ENCODE measurements around the gene CTNNA3. TPM values are rescaled to one million over a fixed set of nuclear protein-coding genes. Genes with fewer than 3 reads are reported as not detected.

CTNNA3 gene
- total and polyA plus RNA-seq, 2 donors (not counting 3 experiments of a cell fraction or from before 2014, with no cell fraction given), result not detected

DNA sequence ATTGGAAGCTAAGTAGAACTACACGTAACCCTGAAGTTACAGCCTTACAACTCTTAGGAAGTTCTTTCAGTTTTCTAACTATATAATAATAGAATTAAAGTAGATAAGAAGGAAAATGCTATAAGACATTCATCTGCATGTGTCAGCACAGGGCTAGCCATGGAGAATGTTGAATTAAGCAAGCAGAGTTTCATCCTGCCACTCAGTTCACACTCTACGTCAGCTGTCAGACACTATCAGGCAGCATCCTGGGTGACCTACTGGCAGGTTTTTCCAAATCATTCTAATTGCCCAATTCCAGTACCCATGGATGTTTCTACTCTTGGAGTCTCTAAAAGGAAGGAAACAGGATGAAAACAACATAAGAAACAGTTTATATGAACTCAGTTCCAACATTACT lies 815.2 kb downstream of the CTNNA3 start:
- FAIRE-seq, result no peak
- Histone ChIP-seq H3K9ac (replicated peaks; ENCODE audit: extremely low read depth, insufficient read depth, low read length) (no peak overlapping the region), H3K4me1 (ENCODE audit: control insufficient read depth, extremely low read depth, insufficient read depth, low read length) (no peaks in the 10 kb centered on the region), H2AFZ (ENCODE audit: low read depth, low read length) (no peak overlapping the region), H4K20me1 (replicated peaks; ENCODE audit: control insufficient read depth, extremely low read depth, insufficient read depth, low read length) (no peaks in the 10 kb centered on the region), H3K36me3 (ENCODE audit: control insufficient read depth in 2 of 2, extremely low read depth in 1 of 2, insufficient read depth in 2 of 2, low read length in 2 of 2) (no peaks in the 10 kb centered on the region), H3K4me3 (replicated peaks in 1 of 3; ENCODE audit: insufficient read depth in 1 of 3, low read depth in 1 of 3, low read length in 3 of 3) (no peak overlapping the region), H3K79me2 (ENCODE audit: control insufficient read depth, insufficient read depth, low read length) (no peaks in the 10 kb centered on the region), H3K27ac (ENCODE audit: insufficient read depth, low read depth, low read length) (no peak overlapping the region), H3K9me1 (replicated peaks; ENCODE audit: control insufficient read depth, extremely low read depth, insufficient read depth, low read length) (no peaks in the 10 kb centered on the region), H3K27me3 (ENCODE audit: control insufficient read depth in 2 of 2, insufficient read depth in 2 of 2, low read length in 2 of 2) (no peaks in the 10 kb centered on the region), H3K9me3 (replicated peaks; ENCODE audit: control insufficient read depth, insufficient read depth, low read length) (no peaks in the 10 kb centered on the region), H3K4me2 (ENCODE audit: insufficient read depth, low read length) (no peak overlapping the region)
- BruUV-seq (replicated peaks), result no TSS peak
- intact Hi-C loops (cut with micrococcal nuclease), result no loop called here
- TF ChIP-seq POLR2A (IDR thresholded peaks at IDR 0.05; ENCODE audit: low read depth, low read length), result no peak
- TF ChIP-seq POLR2AphosphoS5 (IDR thresholded peaks at IDR 0.05; ENCODE audit: insufficient read depth, low read depth, low read length), result no peak
- TF ChIP-seq FOS (IDR thresholded peaks at IDR 0.05; ENCODE audit: borderline replicate concordance, insufficient read depth, low read length), result no peak
- TF ChIP-seq, protein P1, sequence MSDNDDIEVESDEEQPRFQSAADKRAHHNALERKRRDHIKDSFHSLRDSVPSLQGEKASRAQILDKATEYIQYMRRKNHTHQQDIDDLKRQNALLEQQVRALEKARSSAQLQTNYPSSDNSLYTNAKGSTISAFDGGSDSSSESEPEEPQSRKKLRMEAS (IDR thresholded peaks at IDR 0.05; ENCODE audit: insufficient read depth, insufficient read length), result no peak
- no peak for TF ChIP-seq GATA2 (IDR thresholded peaks at IDR 0.05; ENCODE audit: insufficient read depth, insufficient read length, low read depth, low read length)
- TF ChIP-seq JUN (IDR thresholded peaks at IDR 0.05; ENCODE audit: borderline replicate concordance, insufficient read depth, insufficient read length, low read depth), result no peak
- no peak for TF ChIP-seq MYC (IDR thresholded peaks at IDR 0.05; ENCODE audit: low read depth, low read length)
- TF ChIP-seq EZH2 (IDR thresholded peaks at IDR 0.05; ENCODE audit: borderline replicate concordance, low read depth, low read length, severe bottlenecking), result no peak
- ChIA-PET POLR2A (no interaction called here), CTCF (no interaction called here)
- DNase-seq (ENCODE audit: low read depth, low spot score), result no peak
- dilution Hi-C loops (cut with MboI; ENCODE audit: extremely low pct_ligation_motif_present, low sequenced_read_pairs), result no loop called here

- Histone ChIP-seq H3K9ac (replicated peaks; ENCODE audit: extremely low read depth, insufficient read depth, low read length) (no peak overlapping the region), H3K9me3 (replicated peaks; ENCODE audit: control insufficient read depth, insufficient read depth, low read length) (no peaks in the 10 kb centered on the region), H3K4me1 (ENCODE audit: control insufficient read depth, extremely low read depth, insufficient read depth, low read length) (no peaks in the 10 kb centered on the region), H3K36me3 (ENCODE audit: control insufficient read depth in 2 of 2, extremely low read depth in 1 of 2, insufficient read depth in 2 of 2, low read length in 2 of 2) (no peaks in the 10 kb centered on the region), H4K20me1 (replicated peaks; ENCODE audit: control insufficient read depth, extremely low read depth, insufficient read depth, low read length) (no peaks in the 10 kb centered on the region), H2AFZ (ENCODE audit: low read depth, low read length) (no peak overlapping the region), H3K27ac (ENCODE audit: insufficient read depth, low read depth, low read length) (no peak overlapping the region), H3K79me2 (ENCODE audit: control insufficient read depth, insufficient read depth, low read length) (no peaks in the 10 kb centered on the region), H3K4me3 (replicated peaks in 1 of 3; ENCODE audit: insufficient read depth in 1 of 3, low read depth in 1 of 3, low read length in 3 of 3) (no peak overlapping the region), H3K4me2 (ENCODE audit: insufficient read depth, low read length) (no peak overlapping the region), H3K27me3 (ENCODE audit: control insufficient read depth in 2 of 2, insufficient read depth in 2 of 2, low read length in 2 of 2) (no peaks in the 10 kb centered on the region), H3K9me1 (replicated peaks; ENCODE audit: control insufficient read depth, extremely low read depth, insufficient read depth, low read length) (no peaks in the 10 kb centered on the region)
- no peak for FAIRE-seq
- CTCF ChIA-PET, result no interaction called here
- no TSS peak for BruUV-seq (replicated peaks)
- TF ChIP-seq, protein P2, sequence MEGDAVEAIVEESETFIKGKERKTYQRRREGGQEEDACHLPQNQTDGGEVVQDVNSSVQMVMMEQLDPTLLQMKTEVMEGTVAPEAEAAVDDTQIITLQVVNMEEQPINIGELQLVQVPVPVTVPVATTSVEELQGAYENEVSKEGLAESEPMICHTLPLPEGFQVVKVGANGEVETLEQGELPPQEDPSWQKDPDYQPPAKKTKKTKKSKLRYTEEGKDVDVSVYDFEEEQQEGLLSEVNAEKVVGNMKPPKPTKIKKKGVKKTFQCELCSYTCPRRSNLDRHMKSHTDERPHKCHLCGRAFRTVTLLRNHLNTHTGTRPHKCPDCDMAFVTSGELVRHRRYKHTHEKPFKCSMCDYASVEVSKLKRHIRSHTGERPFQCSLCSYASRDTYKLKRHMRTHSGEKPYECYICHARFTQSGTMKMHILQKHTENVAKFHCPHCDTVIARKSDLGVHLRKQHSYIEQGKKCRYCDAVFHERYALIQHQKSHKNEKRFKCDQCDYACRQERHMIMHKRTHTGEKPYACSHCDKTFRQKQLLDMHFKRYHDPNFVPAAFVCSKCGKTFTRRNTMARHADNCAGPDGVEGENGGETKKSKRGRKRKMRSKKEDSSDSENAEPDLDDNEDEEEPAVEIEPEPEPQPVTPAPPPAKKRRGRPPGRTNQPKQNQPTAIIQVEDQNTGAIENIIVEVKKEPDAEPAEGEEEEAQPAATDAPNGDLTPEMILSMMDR (IDR thresholded peaks at IDR 0.05; ENCODE audit: extremely low read depth in 1 of 2, insufficient read depth in 1 of 2, low read depth in 1 of 2, low read length in 2 of 2), result no peak
- TF ChIP-seq GATA2 (IDR thresholded peaks at IDR 0.05; ENCODE audit: insufficient read depth, insufficient read length, low read depth, low read length) (no peak), JUN (IDR thresholded peaks at IDR 0.05; ENCODE audit: borderline replicate concordance, insufficient read depth, insufficient read length, low read depth) (no peak), POLR2AphosphoS5 (IDR thresholded peaks at IDR 0.05; ENCODE audit: insufficient read depth, low read depth, low read length) (no peak), EZH2 (IDR thresholded peaks at IDR 0.05; ENCODE audit: borderline replicate concordance, low read depth, low read length, severe bottlenecking) (no peak), POLR2A (IDR thresholded peaks at IDR 0.05; ENCODE audit: low read depth, low read length) (no peak), FOS (IDR thresholded peaks at IDR 0.05; ENCODE audit: borderline replicate concordance, insufficient read depth, low read length) (no peak), MYC (IDR thresholded peaks at IDR 0.05; ENCODE audit: low read depth, low read length) (no peak)
- TF ChIP-seq, protein P1 (IDR thresholded peaks at IDR 0.05; ENCODE audit: insufficient read depth, insufficient read length), result no peak
- intact Hi-C loops (cut with micrococcal nuclease) (no loop called here), dilution Hi-C loops (cut with MboI; ENCODE audit: extremely low pct_ligation_motif_present, low sequenced_read_pairs) (no loop called here)
- DNase-seq (ENCODE audit: low read depth, low spot score), result no peak
- POLR2A ChIA-PET, result no interaction called here
Measured at GRCh38 chr10:66880292-66880691, 815.7 kb downstream of the CTNNA3 start.
